ENCODE results near the gene NFATC2IP. TPM values are rescaled to one million over a fixed set of nuclear protein-coding genes. Genes with fewer than 3 reads are reported as not detected.
"Not testable (repeated sequence)": the region's sequence is repeated elsewhere in the genome, so short reads cannot be mapped to it uniquely, and the experiment has no call there.

The NFATC2IP gene
- total and polyA plus RNA-seq, 9 of the 15 experiments (the other 6 are each of a cell fraction or from before 2014, with no cell fraction given) = 15.6 to 106 (median 46.9) TPM

DNA sequence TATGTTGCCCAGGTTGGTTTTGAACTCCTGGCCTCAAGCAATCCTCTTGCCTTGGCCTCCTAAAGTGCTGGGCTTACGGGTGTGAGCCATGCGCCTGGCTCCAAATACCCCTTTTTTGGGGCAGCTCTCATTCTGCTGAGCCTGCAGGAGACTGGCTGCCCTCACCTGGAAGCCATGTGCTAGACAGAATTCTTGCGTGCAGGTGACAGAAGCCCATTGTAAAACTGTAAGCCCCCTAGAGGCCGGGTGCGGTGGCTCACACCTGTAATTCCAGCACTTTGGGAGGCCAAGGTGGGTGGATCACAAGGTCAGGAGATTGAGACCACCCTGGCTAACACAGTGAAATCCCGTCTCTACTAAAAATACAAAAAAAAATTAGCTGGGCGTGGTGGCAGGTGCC is 29.6 kb downstream of the NFATC2IP start:
- H3K27ac ChIP-seq (ENCODE audit: extremely low read depth, low read depth, low read length); POLR2A ChIA-PET; ATAC-seq; DNase-seq (ENCODE audit: extremely low read depth in 1 of 4, low spot score in 3 of 4); BruUV-seq (replicated peaks); H3K4me3 ChIP-seq; FAIRE-seq; H3K9me3 ChIP-seq (replicated peaks; ENCODE audit: control insufficient read depth, insufficient read depth, low read depth, low read length); H3K27me3 ChIP-seq (ENCODE audit: control insufficient read depth in 2 of 2, insufficient read depth in 2 of 2, low read length in 2 of 2); H2AFZ ChIP-seq (ENCODE audit: low read depth, low read length); H3K79me2 ChIP-seq (ENCODE audit: control insufficient read depth, insufficient read depth, low read length); H4K20me1 ChIP-seq (replicated peaks; ENCODE audit: control insufficient read depth, insufficient read depth, low read length); H3K9me1 ChIP-seq (ENCODE audit: control insufficient read depth, insufficient read depth, low read length); CTCF ChIA-PET (ENCODE audit: low intra/inter-chr PET ratio); H3K4me2 ChIP-seq (ENCODE audit: insufficient read depth, low read length); intact Hi-C loops (cut with micrococcal nuclease); H3K9ac ChIP-seq (ENCODE audit: insufficient read depth in 1 of 2, low read depth in 2 of 2, low read length in 2 of 2): not testable (repeated sequence)
- WGBS (ENCODE audit: insufficient coverage, low coverage, missing lambda C conversion rate) = 95% methylated on average over 6 of the region's 7 CpGs
- in situ Hi-C loops (cut with MboI) = loop anchor here (10.0 to 25.0 kb wide), 2 partner anchors 104 to 1232 kb away; no protein-coding TSS in a partner anchor
- TF ChIP-seq, protein P1, sequence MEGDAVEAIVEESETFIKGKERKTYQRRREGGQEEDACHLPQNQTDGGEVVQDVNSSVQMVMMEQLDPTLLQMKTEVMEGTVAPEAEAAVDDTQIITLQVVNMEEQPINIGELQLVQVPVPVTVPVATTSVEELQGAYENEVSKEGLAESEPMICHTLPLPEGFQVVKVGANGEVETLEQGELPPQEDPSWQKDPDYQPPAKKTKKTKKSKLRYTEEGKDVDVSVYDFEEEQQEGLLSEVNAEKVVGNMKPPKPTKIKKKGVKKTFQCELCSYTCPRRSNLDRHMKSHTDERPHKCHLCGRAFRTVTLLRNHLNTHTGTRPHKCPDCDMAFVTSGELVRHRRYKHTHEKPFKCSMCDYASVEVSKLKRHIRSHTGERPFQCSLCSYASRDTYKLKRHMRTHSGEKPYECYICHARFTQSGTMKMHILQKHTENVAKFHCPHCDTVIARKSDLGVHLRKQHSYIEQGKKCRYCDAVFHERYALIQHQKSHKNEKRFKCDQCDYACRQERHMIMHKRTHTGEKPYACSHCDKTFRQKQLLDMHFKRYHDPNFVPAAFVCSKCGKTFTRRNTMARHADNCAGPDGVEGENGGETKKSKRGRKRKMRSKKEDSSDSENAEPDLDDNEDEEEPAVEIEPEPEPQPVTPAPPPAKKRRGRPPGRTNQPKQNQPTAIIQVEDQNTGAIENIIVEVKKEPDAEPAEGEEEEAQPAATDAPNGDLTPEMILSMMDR (IDR thresholded peaks at IDR 0.05 in 2 of 3, conservative IDR thresholded peaks at IDR 0.05 in 1 of 3; ENCODE audit: insufficient read depth in 2 of 3, low read depth in 1 of 3, low read length in 3 of 3) = 0 out of 6 replicates have a peak, but pooled peaks of 1 of the 3 experiments have one; percentile 10
- peaks cover 47% of the 10 kb centered on the region for H3K36me3 ChIP-seq (ENCODE audit: control insufficient read depth, insufficient read depth, low read length)
- H3K4me1 ChIP-seq (replicated peaks in 1 of 2; ENCODE audit: control insufficient read depth in 2 of 2, insufficient read depth in 2 of 2, low read length in 2 of 2) = peaks cover 11 to 36% of the 10 kb centered on the region in 2 experiments; a peak in 3 of 5 replicates

DNA sequence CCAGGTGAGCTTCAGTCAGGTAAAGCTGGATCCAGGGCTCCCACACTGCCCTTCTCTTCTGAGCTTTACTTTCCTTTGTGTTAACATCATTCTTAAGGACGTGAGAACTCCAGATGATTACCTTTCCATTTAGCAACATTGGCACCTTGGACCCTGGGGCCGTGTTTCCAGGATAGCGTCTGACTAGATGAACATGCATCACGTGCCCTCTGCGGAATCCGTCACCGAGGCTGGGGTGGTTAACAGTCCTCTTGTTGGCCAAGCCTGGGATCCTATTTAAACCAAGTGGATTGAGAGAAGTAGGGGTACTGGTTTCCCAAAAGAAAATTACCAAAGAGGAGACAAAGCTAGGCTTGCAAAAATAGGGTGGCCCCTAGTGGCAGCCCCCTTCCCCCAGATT is 30.2 kb downstream of the NFATC2IP start:
- H4K20me1 ChIP-seq (replicated peaks; ENCODE audit: control insufficient read depth, insufficient read depth, low read length) = no peaks in the 10 kb centered on the region
- TF ChIP-seq MECOM (CRISPR knock-in tag; IDR thresholded peaks at IDR 0.05) (no peak), ZSCAN29 (IDR thresholded peaks at IDR 0.05) (no peak), RBM14 (IDR thresholded peaks at IDR 0.05; ENCODE audit: borderline replicate concordance, insufficient read depth, low read depth, low read length) (no peak)
- H3K9me3 ChIP-seq (replicated peaks; ENCODE audit: control insufficient read depth, insufficient read depth, low read depth, low read length) = peaks cover 5% of the 10 kb centered on the region; the same call in 1 of the 2 replicates
- CTCF ChIA-PET (ENCODE audit: low intra/inter-chr PET ratio) = no interaction called here
- POLR2A ChIA-PET = interaction anchor here (0.6 kb wide), 1 partner anchor 177 kb away, joined by 3 read pairs; no protein-coding TSS in a partner anchor
- H3K9ac ChIP-seq (ENCODE audit: insufficient read depth in 1 of 2, low read depth in 2 of 2, low read length in 2 of 2) = no peak overlapping the region
- H3K79me2 ChIP-seq (ENCODE audit: control insufficient read depth, insufficient read depth, low read length) = no peaks in the 10 kb centered on the region
- FAIRE-seq = no peak
- H3K27me3 ChIP-seq (ENCODE audit: control insufficient read depth in 2 of 2, insufficient read depth in 2 of 2, low read length in 2 of 2) = no peaks in the 10 kb centered on the region
- no peak overlapping the region for H3K4me2 ChIP-seq (ENCODE audit: insufficient read depth, low read length)
- in situ Hi-C loops (cut with MboI) (loop anchor here (10.0 to 25.0 kb wide), 2 partner anchors 104 to 1231 kb away; no protein-coding TSS in a partner anchor), intact Hi-C loops (cut with micrococcal nuclease) (no loop called here)
- peaks cover 47% of the 10 kb centered on the region for H3K36me3 ChIP-seq (ENCODE audit: control insufficient read depth, insufficient read depth, low read length)
- no peak overlapping the region for H3K27ac ChIP-seq (ENCODE audit: extremely low read depth, low read depth, low read length)
- H3K4me3 ChIP-seq = no peak overlapping the region
- peaks cover 6 to 33% of the 10 kb centered on the region in 2 experiments; a peak in 1 of 5 replicates for H3K4me1 ChIP-seq (replicated peaks in 1 of 2; ENCODE audit: control insufficient read depth in 2 of 2, insufficient read depth in 2 of 2, low read length in 2 of 2)
- no peak for DNase-seq (ENCODE audit: extremely low read depth in 1 of 4, low spot score in 3 of 4)
- H2AFZ ChIP-seq (ENCODE audit: low read depth, low read length) = no peak overlapping the region
- ATAC-seq = no peak
- no TSS peak for BruUV-seq (replicated peaks)
- peaks cover 3% of the 10 kb centered on the region for H3K9me1 ChIP-seq (ENCODE audit: control insufficient read depth, insufficient read depth, low read length)
- 97% methylated on average over 7 of the region's 7 CpGs for WGBS (ENCODE audit: insufficient coverage, low coverage, missing lambda C conversion rate)

Measured in K562 (cell line).